ENCODE results near the gene CD22.

CD22 gene

DNA sequence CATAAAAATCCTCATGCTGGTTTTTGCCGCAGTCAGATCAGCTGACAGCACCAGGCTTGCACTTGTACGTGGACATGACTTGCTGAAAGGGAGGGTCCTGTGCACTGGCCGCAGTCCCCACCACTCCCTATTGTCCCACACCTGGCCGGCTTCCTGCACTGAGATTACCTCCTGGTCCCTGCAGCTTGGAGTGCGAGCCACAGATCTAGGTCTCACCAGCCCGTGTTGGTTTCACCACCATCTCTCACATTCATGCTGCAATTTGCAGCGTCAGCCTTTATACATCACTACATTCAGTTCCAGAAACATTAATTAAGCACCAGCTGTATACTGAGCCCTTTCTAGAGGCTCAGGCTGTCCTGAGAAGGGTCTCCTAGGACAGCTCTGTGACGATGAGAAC lies 15.0 kb upstream of the CD22 start:
- no peak for DNase-seq (ENCODE audit: low spot score)

DNA sequence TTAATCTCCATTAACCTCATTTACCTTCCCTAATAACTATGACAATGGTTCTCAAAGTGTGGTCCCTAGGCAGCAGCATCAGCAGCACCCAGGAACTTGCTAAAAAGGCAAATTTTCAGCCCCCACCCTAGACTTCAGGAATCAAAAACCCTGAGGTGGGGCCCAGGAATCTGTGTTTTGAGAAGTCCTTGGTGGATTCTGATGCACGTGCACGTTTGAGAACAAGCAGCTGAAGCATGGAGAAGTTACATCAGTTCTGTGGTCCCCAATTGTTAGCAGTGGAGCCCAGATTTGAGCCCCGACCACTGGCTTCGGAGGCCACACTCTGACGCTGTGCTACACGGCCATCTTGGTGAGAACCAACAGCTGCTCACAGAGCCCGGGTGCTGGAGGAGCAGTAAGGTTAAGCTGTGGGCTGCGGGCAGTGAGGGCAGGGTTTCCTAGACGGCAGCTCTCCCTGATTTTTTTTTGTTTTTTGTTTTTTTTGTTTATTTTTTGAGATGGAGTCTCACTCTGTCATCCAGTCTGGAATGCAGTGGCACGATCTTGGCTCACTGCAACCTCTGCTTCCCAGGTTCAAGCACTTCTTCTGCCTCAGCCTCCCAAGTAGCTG lies 14.0 kb upstream of the CD22 start:
- DNase-seq (ENCODE audit: low spot score), result no peak

GRCh38 chr19:35315883-35316282 lies 13.1 kb upstream of the CD22 start:
- no peak for DNase-seq (ENCODE audit: low spot score)

GRCh38 chr19:35316560-35316959 lies 12.4 kb upstream of the CD22 start:
- DNase-seq (ENCODE audit: low spot score), result no peak

GRCh38 chr19:35317464-35318043 lies 11.4 kb upstream of the CD22 start:
- DNase-seq (ENCODE audit: low spot score), result no peak

DNA sequence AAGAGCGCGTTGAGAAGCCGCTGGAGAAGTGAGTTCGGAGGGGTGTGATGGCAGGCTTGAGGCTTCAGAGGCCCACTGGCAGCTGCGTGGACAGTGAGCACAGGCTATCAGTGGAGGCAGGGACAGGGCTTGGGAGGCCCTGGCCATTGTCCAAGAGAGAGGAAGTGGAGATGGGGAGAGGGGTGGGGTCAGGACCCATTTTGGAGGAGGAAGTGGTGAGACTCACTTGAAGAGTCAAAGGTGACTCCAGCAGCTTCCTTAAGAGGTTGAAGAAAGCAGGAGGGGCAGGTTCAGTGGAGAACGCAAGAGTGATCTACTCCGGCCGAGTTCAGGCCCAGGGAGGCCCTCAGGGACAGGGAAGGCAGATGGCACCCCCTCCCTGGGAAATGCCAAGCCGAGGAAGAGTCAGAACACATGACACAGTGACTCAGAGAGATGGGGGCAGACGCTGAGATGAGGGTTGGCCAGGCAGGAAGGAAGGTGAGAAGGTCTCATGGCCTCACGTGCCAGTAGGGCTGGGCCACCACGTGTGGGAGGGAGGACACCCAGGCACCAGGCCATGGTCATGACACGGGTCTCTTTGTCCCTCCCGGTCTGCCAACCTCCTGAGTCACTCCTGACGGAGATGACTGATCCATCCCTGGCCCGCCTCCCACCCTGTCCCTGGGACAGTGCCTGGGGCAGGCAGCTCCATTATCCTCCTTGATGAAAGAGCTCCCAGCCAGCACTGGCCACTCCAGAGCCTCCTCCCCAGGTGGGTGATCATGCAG lies 10.1 kb upstream of the CD22 start:
- no peak for DNase-seq (ENCODE audit: low spot score)

- no peak for DNase-seq (ENCODE audit: low spot score)
Observed at GRCh38 chr19:35320065-35320713, 8.8 kb upstream of the CD22 start.

- DNase-seq (ENCODE audit: low spot score), result no peak
Observed at GRCh38 chr19:35321291-35321690, 7.7 kb upstream of the CD22 start.

DNA sequence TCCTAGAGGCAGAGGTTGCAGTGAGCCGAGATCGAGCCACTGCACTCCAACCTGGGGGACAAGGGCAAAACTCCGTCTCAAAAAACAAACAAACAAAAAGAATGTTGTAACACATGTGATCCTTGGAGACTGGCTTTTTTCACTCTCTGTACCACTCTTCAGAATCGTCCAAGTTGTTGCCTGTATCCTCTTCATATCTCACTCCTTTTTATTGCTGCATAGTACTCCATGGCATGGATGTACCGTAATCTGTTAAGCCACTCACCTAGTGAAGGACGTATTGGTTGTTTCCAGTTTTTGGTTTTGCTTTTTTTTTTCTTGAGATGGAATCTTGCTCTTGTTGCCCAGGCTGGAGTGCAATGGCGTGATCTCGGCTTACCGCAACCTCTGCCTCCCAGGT lies 7.0 kb upstream of the CD22 start:
- DNase-seq (ENCODE audit: low spot score), result no peak

DNA sequence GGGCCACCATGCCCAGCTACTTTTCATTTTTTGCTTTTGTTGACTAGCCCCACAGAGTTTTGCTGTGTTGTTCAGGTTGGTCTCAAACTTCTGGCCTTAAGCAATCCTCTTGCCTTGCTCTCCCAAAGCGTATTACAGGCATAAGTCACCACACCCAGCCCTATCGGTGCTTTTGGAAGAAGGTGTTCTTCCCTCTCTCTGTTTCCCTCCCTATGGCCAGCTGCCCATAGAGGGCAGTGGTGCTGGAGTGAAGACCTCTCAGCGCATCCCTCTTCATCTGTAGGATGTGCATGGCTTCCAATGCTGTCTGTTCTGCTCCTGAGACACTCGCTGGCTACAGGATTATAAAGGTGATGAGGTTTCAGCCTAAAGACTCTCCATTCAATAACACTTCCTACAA lies 1.3 kb upstream of the CD22 start:
- DNase-seq (ENCODE audit: low spot score), result no peak

DNA sequence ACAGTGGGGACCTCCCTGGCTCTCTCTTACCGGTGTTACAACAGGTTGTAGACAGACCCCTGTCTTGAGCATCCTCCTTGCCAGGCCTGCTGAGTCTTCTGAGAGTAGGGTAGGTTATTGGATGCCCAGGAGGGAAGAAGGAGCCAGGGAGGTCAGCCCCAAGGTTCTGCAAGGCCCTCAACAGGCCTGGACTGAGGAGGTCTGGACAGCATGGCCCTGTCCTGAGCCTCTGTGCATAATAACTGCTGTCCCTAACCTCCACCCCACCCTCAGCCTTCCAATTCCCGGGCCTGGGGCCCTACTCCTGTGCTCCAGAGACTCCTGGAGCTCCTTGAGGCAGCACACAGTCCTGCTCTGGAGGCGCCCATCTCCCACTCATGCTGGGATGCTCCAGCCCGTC lies 336 bp downstream of the CD22 start:
- DNase-seq (ENCODE audit: low spot score), result no peak

- no peak for DNase-seq (ENCODE audit: low spot score)
Observed at GRCh38 chr19:35330475-35330874, 1.5 kb downstream of the CD22 start.

DNA sequence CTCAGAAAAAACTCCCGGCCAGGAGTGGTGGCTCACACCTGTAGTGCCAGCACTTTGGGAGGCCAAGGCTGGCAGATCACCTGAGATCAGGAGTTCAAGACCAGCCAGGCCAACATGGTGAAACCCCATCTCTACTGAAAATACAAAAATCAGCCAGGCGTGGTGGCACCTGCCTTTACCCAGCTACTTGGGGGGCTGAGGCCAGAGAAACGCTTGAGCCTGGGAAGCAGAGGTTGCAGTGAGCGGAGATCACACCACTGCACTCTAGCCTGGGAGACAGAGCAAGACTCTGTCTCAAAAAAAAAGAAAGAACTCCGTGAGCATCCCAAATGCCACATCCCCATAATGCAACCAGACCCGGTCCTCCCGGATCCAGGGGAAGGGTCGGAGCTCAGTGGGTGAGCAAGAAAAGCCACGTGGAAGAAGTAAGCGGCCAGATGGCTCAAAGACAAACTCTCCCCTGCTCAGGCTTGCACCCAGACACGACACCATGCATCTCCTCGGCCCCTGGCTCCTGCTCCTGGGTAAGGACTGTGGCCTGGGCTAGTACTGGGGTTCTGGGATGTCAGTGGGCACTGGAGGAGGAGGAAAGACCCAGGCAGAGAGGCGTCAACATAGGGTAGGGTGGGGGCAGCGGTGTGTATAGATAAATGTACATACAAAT lies 2.7 kb downstream of the CD22 start:
- no peak for DNase-seq (ENCODE audit: low spot score)

DNA sequence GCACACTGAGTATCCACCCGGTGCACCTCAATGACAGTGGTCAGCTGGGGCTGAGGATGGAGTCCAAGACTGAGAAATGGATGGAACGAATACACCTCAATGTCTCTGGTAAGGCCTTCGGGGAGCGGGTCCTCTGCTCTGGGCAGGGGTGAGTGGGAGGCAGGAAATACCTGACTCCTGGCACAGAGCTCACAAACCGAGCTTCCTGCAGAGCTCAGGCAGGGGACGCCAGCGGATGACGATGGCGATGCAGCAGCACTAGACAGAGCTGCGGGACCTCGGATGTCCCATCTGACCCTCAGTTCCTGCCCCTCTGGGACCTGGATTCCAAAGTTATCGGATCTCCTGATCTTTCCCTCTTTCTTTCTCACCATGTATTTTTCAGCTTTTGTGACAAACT lies 3.8 kb downstream of the CD22 start:
- no peak for DNase-seq (ENCODE audit: low spot score)

DNA sequence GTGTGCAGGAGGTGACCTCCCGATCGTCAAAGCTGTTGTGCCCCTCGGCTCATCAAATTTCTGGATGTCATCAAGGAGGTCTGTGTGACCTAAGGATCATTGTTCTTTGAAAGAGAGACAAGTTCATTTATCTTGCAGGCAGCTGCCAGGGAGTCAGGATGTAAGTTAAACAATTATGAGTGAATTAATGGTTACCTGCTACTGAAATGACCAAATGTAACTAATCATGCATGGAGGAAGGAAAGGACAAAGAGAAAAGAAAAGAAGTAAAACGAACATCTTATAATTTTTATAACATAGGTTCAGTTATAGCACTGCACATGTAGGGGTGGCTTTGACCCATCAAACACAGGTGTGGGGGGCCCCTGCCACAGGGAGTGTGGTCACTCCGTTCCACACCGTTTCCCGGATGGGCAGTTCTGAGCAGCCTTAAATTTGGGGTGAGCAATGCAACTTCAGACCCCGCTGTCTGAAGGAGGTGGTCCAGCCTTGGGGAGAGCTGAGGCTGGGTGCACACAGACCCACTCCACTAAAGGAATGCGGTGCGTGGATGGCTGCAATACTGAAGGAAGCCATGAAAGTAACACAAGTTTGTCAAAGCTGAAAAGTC lies 5.3 kb downstream of the CD22 start:
- DNase-seq (ENCODE audit: low spot score), result no peak

DNA sequence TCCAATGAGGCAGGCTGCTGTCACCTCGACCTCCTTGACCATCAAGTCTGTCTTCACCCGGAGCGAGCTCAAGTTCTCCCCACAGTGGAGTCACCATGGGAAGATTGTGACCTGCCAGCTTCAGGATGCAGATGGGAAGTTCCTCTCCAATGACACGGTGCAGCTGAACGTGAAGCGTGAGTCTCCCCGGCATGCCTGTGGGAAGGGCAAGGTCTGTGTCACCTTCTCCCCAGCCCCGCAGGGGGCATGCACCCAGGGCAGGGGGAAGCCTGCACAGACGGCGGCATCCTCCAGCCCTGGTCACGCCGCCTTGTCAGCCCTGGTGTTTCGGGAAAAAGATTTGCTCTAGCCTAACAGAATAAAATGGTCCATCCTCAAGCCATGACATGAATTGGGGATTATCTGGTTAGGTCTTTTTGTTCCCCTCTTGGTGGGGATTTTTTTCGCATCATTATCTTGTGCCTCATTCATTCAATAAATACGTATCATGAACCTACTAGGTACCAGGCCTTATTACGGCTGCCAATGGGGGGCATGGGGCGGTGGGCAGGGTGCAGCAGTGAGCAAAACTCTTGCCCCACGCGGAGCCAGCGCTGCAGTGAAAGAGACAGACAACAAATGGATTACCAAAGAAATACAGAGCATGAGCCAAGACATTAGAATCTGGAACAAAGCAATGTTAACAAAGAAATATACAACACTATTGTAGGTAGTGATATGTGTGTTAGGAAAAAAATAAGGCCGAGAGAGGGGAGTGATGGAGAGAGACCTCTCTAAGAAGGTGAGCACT lies 7.4 kb downstream of the CD22 start:
- no peak for DNase-seq (ENCODE audit: low spot score)

DNA sequence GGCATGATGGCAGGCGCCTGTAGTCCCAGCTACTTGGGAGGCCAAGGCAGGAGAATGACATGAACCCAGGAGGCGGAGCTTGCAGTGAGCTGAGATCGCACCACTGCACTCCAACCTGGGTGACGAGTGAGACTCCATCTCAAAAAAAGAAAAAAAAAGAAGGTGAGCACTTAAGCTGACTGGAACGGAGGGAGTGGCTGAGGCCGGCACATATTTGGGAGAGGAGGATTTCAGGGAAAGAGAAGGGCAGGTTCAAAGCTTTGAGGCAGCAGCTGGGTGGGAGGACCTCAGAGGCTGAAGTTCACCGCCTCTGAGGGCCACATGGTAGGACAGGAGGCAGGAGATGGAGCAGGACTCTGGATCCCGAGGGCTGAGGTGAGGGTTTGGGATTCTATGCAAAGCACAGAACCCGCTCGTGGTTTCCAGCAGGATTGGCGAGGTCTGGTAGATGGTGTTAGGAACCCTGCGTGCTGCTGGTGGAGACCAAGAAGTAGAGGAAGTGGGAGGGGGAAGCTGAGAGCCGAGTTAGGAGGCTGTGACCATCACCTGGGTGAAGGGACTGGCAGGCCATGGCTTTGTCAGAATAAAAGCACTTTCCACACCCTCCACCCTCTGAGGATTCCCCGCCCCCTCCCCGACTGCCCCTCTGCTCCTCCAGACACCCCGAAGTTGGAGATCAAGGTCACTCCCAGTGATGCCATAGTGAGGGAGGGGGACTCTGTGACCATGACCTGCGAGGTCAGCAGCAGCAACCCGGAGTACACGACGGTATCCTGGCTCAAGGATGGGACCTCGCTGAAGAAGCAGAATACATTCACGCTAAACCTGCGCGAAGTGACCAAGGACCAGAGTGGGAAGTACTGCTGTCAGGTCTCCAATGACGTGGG lies 8.4 kb downstream of the CD22 start:
- no peak for DNase-seq (ENCODE audit: low spot score)

- no peak for DNase-seq (ENCODE audit: low spot score)
Observed at GRCh38 chr19:35337984-35338296, 9.0 kb downstream of the CD22 start.

DNA sequence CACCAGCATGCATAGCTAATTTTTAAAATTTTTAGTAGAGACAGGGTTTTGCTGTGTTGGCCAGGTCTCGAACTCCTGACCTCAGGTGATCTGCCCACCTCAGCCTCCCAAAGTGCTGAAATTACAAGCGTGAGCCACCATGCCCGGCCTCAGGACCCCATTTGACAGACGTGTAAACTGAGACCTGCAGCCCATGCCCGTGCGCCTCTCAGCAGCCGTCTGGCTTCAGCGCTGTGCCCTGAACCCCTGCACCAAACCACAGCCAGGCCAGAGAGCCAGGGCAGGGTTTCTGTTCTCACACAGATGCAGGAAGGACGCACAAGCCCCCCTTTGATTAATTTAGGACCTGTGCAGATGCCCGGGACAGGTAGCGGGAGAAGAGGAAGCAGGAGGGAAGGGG lies 11.4 kb downstream of the CD22 start:
- DNase-seq (ENCODE audit: low spot score), result no peak

- no peak for DNase-seq (ENCODE audit: low spot score)
Observed at GRCh38 chr19:35341006-35341405, 12.0 kb downstream of the CD22 start.

Measured in HuH-7 (cell line).